Vagina (tissue), 2 donors: Measurements from ENCODE around the gene RBPJL.

ENCODE experiments used
- CTCF ChIP-seq, 3 experiments: fragments of 450-650 bp in 2 of 3; fragments of 200-600 bp in 1 of 3; sonication (generic) in 1 of 3; IDR thresholded peaks; one replicate each; pipeline ENCODE4 v1.5.1; 2017 to 2019; ENCODE audit warnings: antibody characterized with exemption in 3 of 3, mild to moderate bottlenecking in 2 of 3, moderate library complexity in 2 of 3
- POLR2A ChIP-seq, 2 donors: fragments of 450-650 bp; IDR thresholded peaks; one replicate each; pipeline ENCODE4 v1.6.1; 2017; ENCODE audit warnings: antibody characterized with exemption in 2 of 2, mild to moderate bottlenecking in 2 of 2, moderate library complexity in 2 of 2
- POLR2AphosphoS5 ChIP-seq, 2 donors: sonication (generic); formaldehyde crosslinking; IDR thresholded peaks; one replicate each; pipeline ENCODE4 v1.9.0; 2017; ENCODE audit warnings: antibody characterized with exemption in 2 of 2, mild to moderate bottlenecking in 2 of 2, low read depth in 1 of 2; ENCODE audit not compliant: insufficient read depth in 1 of 2

- no peak for TF ChIP-seq CTCF (IDR thresholded peaks at IDR 0.05)
- TF ChIP-seq POLR2AphosphoS5 (IDR thresholded peaks at IDR 0.05; ENCODE audit: insufficient read depth in 1 of 2, low read depth in 1 of 2): no peak
- no peak for TF ChIP-seq POLR2A (IDR thresholded peaks at IDR 0.05)
Observed at GRCh38 chr20:45354423-45355208, 48.0 kb downstream of the RBPJL start.
